Adrenal gland (tissue), 12 donors: ENCODE results near the gene PTPRD. TPM values are rescaled to one million over a fixed set of nuclear protein-coding genes. Genes with fewer than 3 reads are reported as not detected.

ENCODE experiments used
- DNase-seq, 7 donors: peaks; one replicate each; pipeline ENCODE4 v3.0.0-alpha.2; 2019 to 2020
- H3K27ac ChIP-seq, 5 donors: fragments of 200-600 bp; sonication (generic) in 4 of 5; 1 replicate in 3 of 5; 2 replicates in 2 of 5; pipeline versions ENCODE4 v1.5.1 to v1.8.0; 2016 to 2020; ENCODE audit warnings: mild to moderate bottlenecking in 1 of 5
- H3K27me3 ChIP-seq: fragments of 200-600 bp; 2 replicates; pipeline ENCODE4 v1.8.0; 2021
- H3K36me3 ChIP-seq, 2 donors: fragments of 200-600 bp; replicated peaks in 1 of 2; 1 replicate in 1 of 2; 2 replicates in 1 of 2; pipeline versions ENCODE4 v1.5.1 to v1.8.0; 2018 to 2022
- H3K4me1 ChIP-seq, 2 donors: fragments of 200-600 bp; replicated peaks in 1 of 2; 1 replicate in 1 of 2; 2 replicates in 1 of 2; pipeline versions ENCODE4 v1.5.1 to v1.8.0; 2018 to 2021
- H3K4me3 ChIP-seq, 4 donors: fragments of 200-600 bp; sonication (generic) in 3 of 4; one replicate each; pipeline ENCODE4 v1.5.1; 2016 to 2018
- H3K9me3 ChIP-seq, 3 donors: fragments of 200-600 bp; sonication (generic) in 1 of 3; replicated peaks in 1 of 3; 1 replicate in 2 of 3; 2 replicates in 1 of 3; pipeline versions ENCODE4 v1.5.1 to v1.8.0; 2016 to 2021
- POLR2A ChIP-seq, 2 donors: fragments of 450-650 bp; IDR thresholded peaks; one replicate each; pipeline ENCODE4 v1.6.1; 2017; ENCODE audit warnings: antibody characterized with exemption in 2 of 2, mild to moderate bottlenecking in 2 of 2, moderate library complexity in 1 of 2
- WGBS, 4 donors: extraction: QIAGEN DNeasy Blood & Tissue Kit in 2 of 4; methylation state at CpG; one replicate each; pipeline versions ENCODE4 v1.1.5 to v1.1.7; 2013 to 2017; 5-methylcytosine and 5-hydroxymethylcytosine counted together
- intact Hi-C, 2 donors: fragments of 100-400 bp; cut with DNase I; formaldehyde crosslinking; loops; one replicate each; pipeline versions ENCODE4 v1.14.1 to v1.15.0; 2022 to 2023
- polyA plus RNA-seq, 3 donors: library from polyadenylated mRNA; stranded (reverse); fragments of 200-250 nt in 2 of 3; fragments of 350-450 nt in 1 of 3; fragmentation: Illumina TruSeq in 1 of 3; extraction: RNeasy Lipid Tissue Mini Kit (QIAGEN cat#74804) in 1 of 3; gene quantifications; one replicate each; pipeline ENCODE4 v1.2.3, GENCODE V29; 2013 to 2014
- total RNA-seq, 9 donors: library from RNA; depleted of rRNA in 4 of 9; stranded (reverse); fragments of >200 nt in 4 of 9; fragments of 120-200 nt in 1 of 9; fragmentation: NEBNext Ultra II Directional in 1 of 9; extraction: Animal tissue kit (Norgen Biotek cat#: 25700) in 1 of 9; gene quantifications; one replicate each; pipeline versions ENCODE4 v1.1.0 to v1.2.4, GENCODE V29; 2013 to 2023
- TF ChIP-seq, protein P1 (sequence below), 6 experiments: fragments of 450-650 bp in 4 of 6; fragments of 200-600 bp in 2 of 6; sonication (generic) in 1 of 6; IDR thresholded peaks; 1 replicate in 5 of 6; 2 replicates in 1 of 6; pipeline versions ENCODE4 v1.5.1 to v1.8.0; 2016 to 2021; ENCODE audit warnings: antibody characterized with exemption in 6 of 6, mild to moderate bottlenecking in 2 of 6, moderate library complexity in 1 of 6
- donor health status: healthy with polysubstance abuse.
- donor health status: Bipolar disorder and iron deficiency.
- donor health status: DM: yes; HTN: yes; CAD: no.
- donor health status: DM: no; HTN: no; CAD: no.
- donor health status: DM: no; HTN: no; CAD: no.
- donor health status: DM: yes; HTN: yes; CAD: no.

The PTPRD gene
- total and polyA plus RNA-seq, 12 donors: 0.61 to 71.2 (median 4.5) TPM

DNA sequence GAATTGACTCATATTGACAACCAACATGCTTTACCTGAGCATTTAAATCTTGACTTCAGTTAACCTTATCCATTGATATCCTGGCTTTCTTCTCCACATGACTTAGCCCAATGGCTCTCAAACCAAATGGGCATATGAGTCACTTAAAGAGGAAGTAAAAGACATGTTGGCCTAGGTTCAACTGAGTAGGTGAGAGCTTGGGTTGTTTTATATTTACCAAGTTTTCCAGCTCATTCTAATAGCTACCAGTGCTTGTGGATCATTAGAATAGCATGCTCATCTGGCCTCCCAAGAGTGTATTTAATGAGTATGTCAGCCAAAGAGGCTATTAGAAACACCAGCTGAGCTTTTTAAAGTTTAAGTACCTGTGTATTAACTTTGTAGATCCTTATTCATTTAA lies 1049.0 kb downstream of the PTPRD start:
- intact Hi-C loops: no loop called here
- no peak for TF ChIP-seq POLR2A (IDR thresholded peaks at IDR 0.05)
- TF ChIP-seq, protein P1, sequence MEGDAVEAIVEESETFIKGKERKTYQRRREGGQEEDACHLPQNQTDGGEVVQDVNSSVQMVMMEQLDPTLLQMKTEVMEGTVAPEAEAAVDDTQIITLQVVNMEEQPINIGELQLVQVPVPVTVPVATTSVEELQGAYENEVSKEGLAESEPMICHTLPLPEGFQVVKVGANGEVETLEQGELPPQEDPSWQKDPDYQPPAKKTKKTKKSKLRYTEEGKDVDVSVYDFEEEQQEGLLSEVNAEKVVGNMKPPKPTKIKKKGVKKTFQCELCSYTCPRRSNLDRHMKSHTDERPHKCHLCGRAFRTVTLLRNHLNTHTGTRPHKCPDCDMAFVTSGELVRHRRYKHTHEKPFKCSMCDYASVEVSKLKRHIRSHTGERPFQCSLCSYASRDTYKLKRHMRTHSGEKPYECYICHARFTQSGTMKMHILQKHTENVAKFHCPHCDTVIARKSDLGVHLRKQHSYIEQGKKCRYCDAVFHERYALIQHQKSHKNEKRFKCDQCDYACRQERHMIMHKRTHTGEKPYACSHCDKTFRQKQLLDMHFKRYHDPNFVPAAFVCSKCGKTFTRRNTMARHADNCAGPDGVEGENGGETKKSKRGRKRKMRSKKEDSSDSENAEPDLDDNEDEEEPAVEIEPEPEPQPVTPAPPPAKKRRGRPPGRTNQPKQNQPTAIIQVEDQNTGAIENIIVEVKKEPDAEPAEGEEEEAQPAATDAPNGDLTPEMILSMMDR (IDR thresholded peaks at IDR 0.05): no peak
- DNase-seq: no peak
- Histone ChIP-seq H3K9me3 (no peaks in the 10 kb centered on the region), H3K4me3 (no peak overlapping the region), H3K4me1 (no peaks in the 10 kb centered on the region), H3K27ac (no peak overlapping the region), H3K27me3 (no peaks in the 10 kb centered on the region), H3K36me3 (no peaks in the 10 kb centered on the region)

DNA sequence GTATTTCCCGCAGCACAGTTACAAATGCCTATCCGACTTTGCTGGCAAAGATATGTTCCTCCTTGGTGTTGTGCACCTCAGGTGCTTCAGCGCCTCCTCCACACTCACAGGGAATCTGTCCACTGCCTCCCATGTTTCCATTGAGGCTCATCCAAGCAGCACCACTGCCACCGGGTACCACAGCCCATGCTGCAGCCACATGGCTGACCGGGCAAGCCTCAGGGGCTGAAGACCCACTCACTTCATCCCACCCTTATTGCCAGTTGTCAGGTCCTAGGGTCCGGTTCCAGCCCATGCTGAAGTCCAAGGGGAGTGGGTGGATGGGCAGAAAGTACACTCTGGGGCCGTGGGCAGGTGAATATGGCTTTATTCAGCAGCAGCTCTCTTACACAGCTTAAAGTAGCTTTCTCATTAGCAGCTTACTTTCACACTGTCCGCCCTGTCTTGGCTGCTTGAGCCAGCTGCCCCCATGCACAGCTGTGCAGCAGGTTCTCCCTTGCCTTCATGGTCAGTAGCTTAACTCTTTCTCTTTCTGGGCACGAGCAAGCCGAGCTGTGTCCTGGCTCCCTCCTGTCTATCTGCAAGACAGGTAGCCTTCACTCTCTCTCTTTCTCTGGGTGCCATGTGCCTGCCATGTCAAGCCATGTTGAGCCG lies 1052.3 kb downstream of the PTPRD start:
- H3K4me3 ChIP-seq: no peak overlapping the region
- H3K9me3 ChIP-seq: no peaks in the 10 kb centered on the region
- TF ChIP-seq, protein P1 (IDR thresholded peaks at IDR 0.05): no peak
- TF ChIP-seq POLR2A (IDR thresholded peaks at IDR 0.05): no peak
- intact Hi-C loops: no loop called here
- no peak for DNase-seq
- no peaks in the 10 kb centered on the region for H3K4me1 ChIP-seq
- H3K36me3 ChIP-seq: no peaks in the 10 kb centered on the region
- H3K27ac ChIP-seq: no peak overlapping the region
- WGBS, 4 donors: 74 to 85% (median 77%) methylated on average over 10 to 11 of the region's 11 CpGs
- H3K27me3 ChIP-seq: no peaks in the 10 kb centered on the region

DNA sequence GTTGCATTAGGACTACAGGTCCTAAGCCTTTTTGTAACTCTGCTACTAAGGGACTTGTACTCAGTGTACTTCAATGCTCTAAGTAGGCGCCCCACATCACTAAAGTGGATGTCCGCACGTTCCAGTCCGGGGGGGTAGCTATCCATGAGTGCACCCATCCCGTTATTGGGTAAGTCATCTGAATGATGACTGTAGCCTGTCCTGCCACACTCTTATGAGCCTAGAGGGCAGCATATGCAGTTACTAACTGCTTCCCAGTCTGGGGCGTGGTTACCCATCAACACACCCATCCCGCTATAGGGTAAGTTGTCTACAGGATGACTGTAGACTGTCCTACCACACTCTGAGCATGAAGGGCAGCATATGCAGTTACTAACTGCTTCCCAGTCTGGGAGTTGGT lies 1053.9 kb downstream of the PTPRD start:
- no peak for TF ChIP-seq POLR2A (IDR thresholded peaks at IDR 0.05)
- TF ChIP-seq, protein P1 (IDR thresholded peaks at IDR 0.05): no peak
- no peaks in the 10 kb centered on the region for H3K36me3 ChIP-seq
- H3K4me1 ChIP-seq: no peaks in the 10 kb centered on the region
- H3K27me3 ChIP-seq: no peaks in the 10 kb centered on the region
- 91 to 100% (median 94%) methylated on average over 4 to 7 of the region's 7 CpGs for WGBS, 4 donors
- H3K4me3 ChIP-seq: no peak overlapping the region
- no peak for DNase-seq
- H3K27ac ChIP-seq: no peak overlapping the region
- intact Hi-C loops: no loop called here
- no peaks in the 10 kb centered on the region for H3K9me3 ChIP-seq

DNA sequence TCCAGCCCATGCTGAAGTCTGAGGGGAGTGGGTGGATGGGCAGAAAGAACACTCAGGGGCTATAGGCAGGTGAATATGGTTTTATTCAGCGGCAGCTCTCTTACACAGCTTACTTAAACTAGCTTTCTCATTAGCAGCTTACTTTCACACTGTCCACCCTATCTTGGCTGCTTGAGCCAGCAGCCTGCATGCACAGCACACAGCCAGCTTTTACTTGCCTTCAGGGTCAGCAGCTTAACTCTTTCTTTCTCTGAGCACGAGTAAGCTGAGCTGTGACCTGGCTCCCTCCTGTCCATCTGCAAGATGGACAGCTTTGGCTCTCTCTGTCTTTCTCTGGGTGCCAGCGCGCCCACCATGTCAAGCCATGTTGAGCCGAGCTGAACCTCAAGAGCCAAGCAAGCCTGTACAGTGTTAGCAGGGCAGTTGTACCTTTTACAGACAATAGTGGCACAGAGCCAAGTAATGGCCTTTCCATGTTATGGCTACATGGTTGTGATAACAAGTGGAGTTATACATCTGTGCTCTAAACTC lies 1054.9 kb downstream of the PTPRD start:
- Histone ChIP-seq H3K27ac (no peak overlapping the region), H3K36me3 (no peaks in the 10 kb centered on the region), H3K4me1 (no peaks in the 10 kb centered on the region), H3K4me3 (no peak overlapping the region), H3K27me3 (no peaks in the 10 kb centered on the region), H3K9me3 (no peaks in the 10 kb centered on the region)
- WGBS, 4 donors: 71 to 90% (median 73%) methylated on average over 4 to 5 of the region's 5 CpGs
- intact Hi-C loops: no loop called here
- TF ChIP-seq POLR2A (IDR thresholded peaks at IDR 0.05): no peak
- TF ChIP-seq, protein P1 (IDR thresholded peaks at IDR 0.05): no peak
- DNase-seq: no peak
